ENCODE data around the gene PRKAG2.

PRKAG2 gene

DNA sequence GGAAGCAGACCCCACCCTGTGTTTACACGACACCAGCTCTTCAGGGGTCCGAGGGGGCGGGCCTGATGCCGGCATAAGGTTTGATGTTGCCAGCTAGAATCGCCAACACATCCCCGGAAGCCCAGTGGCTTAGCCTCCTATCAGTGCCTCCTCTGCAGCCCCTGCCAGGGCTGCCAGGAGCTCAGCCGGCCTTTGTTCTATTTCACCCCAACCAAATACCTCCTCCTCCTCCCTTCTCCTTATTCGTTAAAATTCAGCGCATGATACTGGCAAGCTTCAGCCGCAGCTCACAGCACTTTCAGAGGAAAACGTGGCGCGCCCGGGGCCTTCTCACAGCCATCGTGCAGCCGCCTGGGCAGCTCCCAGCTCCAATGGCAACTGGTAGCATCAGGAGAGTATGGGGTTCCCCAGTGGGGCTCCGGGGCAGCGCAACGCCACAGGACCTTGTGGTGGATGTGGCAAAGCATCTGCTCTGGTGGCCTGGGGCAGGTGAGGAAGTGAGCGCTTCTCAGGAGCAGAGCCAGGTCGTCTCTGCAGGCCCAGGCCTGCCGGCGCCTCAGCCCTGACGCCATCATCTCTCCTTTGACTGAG is 180.9 kb downstream of the PRKAG2 start:
- TF ChIP-seq Cebpa-rat (IDR thresholded peaks at IDR 0.05), result no peak
- H3K27ac ChIP-seq, result no peak overlapping the region
- H3K27me3 ChIP-seq, result no peaks in the 10 kb centered on the region
- peak overlapping the region in 2 of 11 experiments; percentile 29 to 31; a peak in 2 of 22 replicates for H3K9ac ChIP-seq
- H3K4me3 ChIP-seq, result no peak overlapping the region
- H3K4me1 ChIP-seq, result peaks cover 75 to 89% (median 87%) of the 10 kb centered on the region in 10 experiments
- H3K4me2 ChIP-seq, result peak overlapping the region; percentile 49 to 92 (median 86)
- no peaks in the 10 kb centered on the region for H3K9me3 ChIP-seq (replicated peaks in 1 of 11)
- H3K36me3 ChIP-seq, result no peaks in the 10 kb centered on the region
- H4K20me1 ChIP-seq, result peaks cover 0 to 51% (median 0%) of the 10 kb centered on the region in 11 experiments; a peak in 6 of 22 replicates

DNA sequence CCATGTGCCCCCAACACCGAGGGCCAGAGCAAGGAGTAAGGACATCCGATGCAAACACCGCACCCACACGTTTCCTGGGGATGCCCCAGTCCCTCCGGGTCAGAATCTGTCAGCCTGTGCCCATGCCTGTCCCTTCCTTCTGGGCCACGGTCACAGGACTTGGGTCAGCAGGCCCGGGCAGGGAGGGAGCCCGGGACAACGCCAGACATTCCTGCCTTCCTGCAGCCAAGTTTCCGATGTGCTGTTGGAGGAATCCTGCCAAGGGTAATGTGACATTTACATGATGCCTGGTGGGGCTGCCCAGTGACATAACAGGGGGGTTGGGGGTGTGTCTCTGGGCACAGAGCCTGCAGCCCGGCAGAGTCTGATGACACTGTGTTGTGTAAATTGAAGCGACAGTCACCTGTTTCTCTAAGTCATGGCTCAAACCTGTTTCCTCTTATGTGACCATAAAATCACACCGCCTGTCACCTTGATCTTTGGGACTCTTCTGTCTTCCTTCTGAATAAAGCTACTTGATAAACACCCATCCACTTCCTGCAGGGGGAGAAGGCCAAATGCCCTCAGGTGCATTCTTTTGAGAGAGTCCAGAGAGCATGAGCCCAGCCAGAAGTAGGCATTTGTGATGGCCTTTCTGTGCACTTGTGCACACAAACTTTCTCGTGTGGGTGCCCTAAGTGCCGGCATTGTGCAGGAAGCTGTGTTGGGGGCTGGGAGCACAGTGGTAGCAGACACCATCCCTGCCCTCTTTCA is 181.9 kb downstream of the PRKAG2 start:
- peaks cover 68 to 86% (median 80%) of the 10 kb centered on the region in 10 experiments for H3K4me1 ChIP-seq
- peaks cover 0 to 48% (median 3%) of the 10 kb centered on the region in 11 experiments; a peak in 7 of 22 replicates for H4K20me1 ChIP-seq
- H3K9ac ChIP-seq, result peak overlapping the region in 1 of 11 experiments; percentile 17; a peak in 2 of 22 replicates
- no peaks in the 10 kb centered on the region for H3K9me3 ChIP-seq (replicated peaks in 1 of 11)
- no peaks in the 10 kb centered on the region for H3K36me3 ChIP-seq
- peak overlapping the region; percentile 49 to 92 (median 86) for H3K4me2 ChIP-seq
- no peak overlapping the region; a peak in 1 of 22 replicates for H3K27ac ChIP-seq
- peaks cover 0 to 5% (median 0%) of the 10 kb centered on the region in 11 experiments; a peak in 4 of 22 replicates for H3K27me3 ChIP-seq
- TF ChIP-seq Cebpa-rat (IDR thresholded peaks at IDR 0.05), result no peak
- no peak overlapping the region for H3K4me3 ChIP-seq

DNA sequence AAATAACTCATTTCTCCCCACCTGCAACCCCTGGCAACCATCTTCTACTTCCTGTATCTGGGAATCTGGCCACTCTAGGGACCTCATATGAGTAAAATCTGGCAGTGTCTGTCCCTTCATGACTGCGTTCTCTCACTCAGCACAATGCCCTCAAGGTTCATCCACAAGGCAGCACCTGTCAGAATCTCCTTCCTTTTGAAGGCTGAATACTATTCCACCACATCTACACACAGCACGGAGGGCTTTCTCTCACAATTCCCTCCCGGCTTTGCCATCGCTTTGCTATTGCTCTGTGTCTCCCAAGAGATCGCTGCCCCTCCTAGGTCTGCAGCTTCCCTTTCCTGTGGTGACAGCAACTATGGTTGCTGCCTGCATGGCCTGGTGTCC is 182.5 kb downstream of the PRKAG2 start:
- Histone ChIP-seq H4K20me1 (peaks cover 0 to 44% (median 3%) of the 10 kb centered on the region in 11 experiments; a peak in 7 of 22 replicates), H3K4me3 (no peak overlapping the region), H3K4me1 (peaks cover 67 to 86% (median 80%) of the 10 kb centered on the region in 10 experiments), H3K27ac (no peak overlapping the region; a peak in 1 of 22 replicates), H3K4me2 (peak overlapping the region; percentile 49 to 92 (median 86)), H3K9ac (peak overlapping the region in 1 of 11 experiments; percentile 17; a peak in 2 of 22 replicates), H3K9me3 (replicated peaks in 1 of 11) (no peaks in the 10 kb centered on the region), H3K36me3 (no peaks in the 10 kb centered on the region), H3K27me3 (peaks cover 0 to 10% (median 0%) of the 10 kb centered on the region in 11 experiments; a peak in 5 of 22 replicates)
- no peak for TF ChIP-seq Cebpa-rat (IDR thresholded peaks at IDR 0.05)

DNA sequence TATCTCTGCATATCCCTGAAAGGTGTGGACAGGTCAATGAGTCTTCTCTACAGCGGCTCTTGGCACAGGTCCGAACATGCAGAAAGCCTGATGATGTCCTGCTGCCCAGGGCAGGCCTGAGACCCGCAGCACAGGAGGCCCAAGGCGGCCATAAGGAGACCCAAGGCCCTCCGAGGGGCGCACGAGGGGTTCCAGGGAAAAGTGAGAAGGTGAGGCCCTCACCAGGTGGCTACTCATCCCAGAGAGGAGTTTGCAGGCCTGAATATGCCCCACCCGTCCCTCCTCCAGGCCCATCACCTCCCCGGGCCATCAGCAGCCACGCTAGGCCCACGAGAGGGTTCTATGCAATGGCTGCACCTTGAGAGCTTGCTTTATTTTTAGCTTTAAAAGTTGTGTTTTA is 183.8 kb downstream of the PRKAG2 start:
- Histone ChIP-seq H3K27me3 (peaks cover 0 to 10% (median 0%) of the 10 kb centered on the region in 11 experiments; a peak in 5 of 22 replicates), H3K4me1 (peaks cover 67 to 82% (median 75%) of the 10 kb centered on the region in 10 experiments), H4K20me1 (peaks cover 0 to 39% (median 3%) of the 10 kb centered on the region in 11 experiments; a peak in 7 of 22 replicates), H3K9me3 (replicated peaks in 1 of 11) (no peaks in the 10 kb centered on the region), H3K4me2 (peak overlapping the region in 10 of 11 experiments; percentile 15 to 88 (median 46); a peak in 18 of 22 replicates), H3K4me3 (no peak overlapping the region), H3K9ac (no peak overlapping the region), H3K36me3 (no peaks in the 10 kb centered on the region), H3K27ac (no peak overlapping the region)
- no peak for TF ChIP-seq Cebpa-rat (IDR thresholded peaks at IDR 0.05)

GRCh38 chr7:151692721-151693120 is 184.2 kb downstream of the PRKAG2 start:
- Histone ChIP-seq H3K4me2 (peak overlapping the region; percentile 15 to 88 (median 42); a peak in 20 of 22 replicates), H3K4me1 (peaks cover 67 to 82% (median 75%) of the 10 kb centered on the region in 10 experiments), H3K4me3 (no peak overlapping the region)

GRCh38 chr7:151691449-151691848 is 185.5 kb downstream of the PRKAG2 start:
- Histone ChIP-seq H3K27ac (no peak overlapping the region), H3K4me1 (peaks cover 57 to 74% (median 66%) of the 10 kb centered on the region in 10 experiments), H3K9ac (no peak overlapping the region), H3K27me3 (peaks cover 0 to 10% (median 0%) of the 10 kb centered on the region in 11 experiments; a peak in 5 of 22 replicates), H3K9me3 (replicated peaks in 1 of 11) (no peaks in the 10 kb centered on the region), H3K36me3 (no peaks in the 10 kb centered on the region), H3K4me3 (no peak overlapping the region), H3K4me2 (no peak overlapping the region), H4K20me1 (peaks cover 0 to 22% (median 0%) of the 10 kb centered on the region in 11 experiments; a peak in 7 of 22 replicates)
- no peak for TF ChIP-seq Cebpa-rat (IDR thresholded peaks at IDR 0.05)

More at GRCh38 chr7:151692721-151693120, 184.2 kb downstream of the PRKAG2 start:
- Histone ChIP-seq H3K36me3 (no peaks in the 10 kb centered on the region), H4K20me1 (peaks cover 0 to 35% (median 0%) of the 10 kb centered on the region in 11 experiments; a peak in 7 of 22 replicates), H3K27ac (no peak overlapping the region), H3K9ac (no peak overlapping the region), H3K9me3 (replicated peaks in 1 of 11) (no peaks in the 10 kb centered on the region), H3K27me3 (peaks cover 0 to 10% (median 0%) of the 10 kb centered on the region in 11 experiments; a peak in 5 of 22 replicates)
- no peak for TF ChIP-seq Cebpa-rat (IDR thresholded peaks at IDR 0.05)

DNA sequence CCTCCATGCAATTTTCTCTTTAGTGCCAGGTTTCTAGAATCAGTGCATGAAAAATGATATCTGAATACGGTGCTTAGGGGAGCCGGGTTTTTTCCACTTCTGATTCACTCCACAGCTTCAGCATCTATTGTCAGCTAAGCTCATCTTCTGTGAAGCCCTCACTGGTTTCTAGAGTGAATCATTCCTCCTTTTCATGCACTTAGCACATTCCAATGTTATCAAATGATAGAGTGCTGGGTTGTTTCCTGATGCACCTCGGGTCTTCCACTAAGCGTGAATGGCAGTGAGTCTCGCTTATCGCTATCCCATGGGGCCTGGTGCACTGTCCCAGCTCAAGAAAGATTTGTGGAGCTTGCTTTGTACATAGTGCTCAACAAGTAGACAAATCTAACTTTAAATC is 186.3 kb downstream of the PRKAG2 start:
- no peak overlapping the region for H3K27ac ChIP-seq
- H3K9ac ChIP-seq, result no peak overlapping the region
- H3K27me3 ChIP-seq, result peaks cover 0 to 10% (median 0%) of the 10 kb centered on the region in 11 experiments; a peak in 5 of 22 replicates
- no peak for TF ChIP-seq Cebpa-rat (IDR thresholded peaks at IDR 0.05)
- peak overlapping the region in 5 of 11 experiments; percentile 61 to 78 (median 69); a peak in 4 of 22 replicates for H3K4me2 ChIP-seq
- H3K9me3 ChIP-seq (replicated peaks in 1 of 11), result no peaks in the 10 kb centered on the region
- H4K20me1 ChIP-seq, result peaks cover 0 to 14% (median 0%) of the 10 kb centered on the region in 11 experiments; a peak in 6 of 22 replicates
- no peaks in the 10 kb centered on the region for H3K36me3 ChIP-seq
- H3K4me3 ChIP-seq, result no peak overlapping the region
- peaks cover 48 to 66% (median 57%) of the 10 kb centered on the region in 10 experiments for H3K4me1 ChIP-seq

GRCh38 chr7:151689196-151689971 is 187.5 kb downstream of the PRKAG2 start:
- no peak for TF ChIP-seq Cebpa-rat (IDR thresholded peaks at IDR 0.05)
- H3K4me1 ChIP-seq, result peaks cover 36 to 53% (median 46%) of the 10 kb centered on the region in 10 experiments
- no peaks in the 10 kb centered on the region for H3K36me3 ChIP-seq
- H3K27ac ChIP-seq, result no peak overlapping the region
- no peaks in the 10 kb centered on the region for H3K9me3 ChIP-seq (replicated peaks in 1 of 11)
- H3K4me3 ChIP-seq, result no peak overlapping the region
- 0 out of 22 replicates have a peak overlapping the region, but pooled peaks of 1 of the 11 experiments have one; percentile 27 for H3K9ac ChIP-seq
- H3K27me3 ChIP-seq, result peaks cover 0 to 10% (median 0%) of the 10 kb centered on the region in 11 experiments; a peak in 5 of 22 replicates
- H4K20me1 ChIP-seq, result peaks cover 0 to 7% (median 0%) of the 10 kb centered on the region in 11 experiments; a peak in 4 of 22 replicates
- H3K4me2 ChIP-seq, result peak overlapping the region; percentile 3 to 82 (median 61); a peak in 20 of 22 replicates

Measured in BLaER1 treated with 17β-estradiol and CSF1 and Interleukin-3, amounts not matched to agents 10 nM and 100 nM (cell line).